K562 (cell line): Measurements from ENCODE around the gene FCRLA. TPM values are rescaled to one million over a fixed set of nuclear protein-coding genes. Genes with fewer than 3 reads are reported as not detected.

Experiments used
- ARHGAP35 ChIP-seq: fragments of 450-650 bp; IDR thresholded peaks from 2 replicates; pipeline ENCODE4 v1.6.1; 2018; ENCODE audit not compliant: partially characterized antibody
- BHLHE40 ChIP-seq: IDR thresholded peaks from 2 replicates; pipeline ENCODE4 v1.6.1; 2011; ENCODE audit warnings: low read length, improper control_type of control experiment
- BRD9 ChIP-seq: fragments of 450-650 bp; IDR thresholded peaks from 2 replicates; pipeline ENCODE4 v1.6.1; 2018; ENCODE audit warnings: low read depth; ENCODE audit not compliant: partially characterized antibody
- CREM ChIP-seq: IDR thresholded peaks from 2 replicates; pipeline ENCODE4 v1.6.1; 2014; ENCODE audit warnings: antibody characterized with exemption, low read depth
- E2F6 ChIP-seq, 2 experiments: IDR thresholded peaks; 2 replicates each; pipeline ENCODE4 v1.6.1; 2011; ENCODE audit warnings: borderline replicate concordance in 1 of 2, control low read depth in 1 of 2, low read depth in 1 of 2, low read length in 1 of 2, mild to moderate bottlenecking in 1 of 2, mixed read lengths in 1 of 2, moderate library complexity in 1 of 2; ENCODE audit not compliant: insufficient read depth in 1 of 2, insufficient read length in 1 of 2, poor library complexity in 1 of 2, severe bottlenecking in 1 of 2; ENCODE audit errors: extremely low read depth in 1 of 2
- ESRRA ChIP-seq: fragments of 450-650 bp; IDR thresholded peaks from 2 replicates; pipeline ENCODE4 v1.6.1; 2014; ENCODE audit warnings: low read depth, mild to moderate bottlenecking, moderate library complexity, borderline replicate concordance
- FOXK2 ChIP-seq, 2 experiments: fragments of 450-650 bp; IDR thresholded peaks in 1 of 2; conservative IDR thresholded peaks in 1 of 2; 2 replicates each; pipeline ENCODE4 v1.6.1; 2016; ENCODE audit warnings: low read depth in 2 of 2, mild to moderate bottlenecking in 1 of 2
- ILK ChIP-seq: fragments of 450-650 bp; IDR thresholded peaks from 2 replicates; pipeline ENCODE4 v1.6.1; 2016; ENCODE audit warnings: missing genetic modification characterization, low read depth, mild to moderate bottlenecking, missing compliant biosample characterization, moderate library complexity, borderline replicate concordance
- JUND ChIP-seq, 2 experiments: IDR thresholded peaks; 2 replicates in 1 of 2; 3 replicates in 1 of 2; pipeline ENCODE4 v1.6.1; 2011; ENCODE audit warnings: borderline replicate concordance in 2 of 2, low read depth in 2 of 2, low read length in 2 of 2, improper control_type of control experiment in 1 of 2, missing biosample characterization in 1 of 2, missing genetic modification characterization in 1 of 2, missing genetic modification reagents in 1 of 2
- LEF1 ChIP-seq: fragments of 450-650 bp; IDR thresholded peaks from 2 replicates; pipeline ENCODE4 v1.6.1; 2016; ENCODE audit warnings: mild to moderate bottlenecking
- MTA3 ChIP-seq: fragments of 450-650 bp; formaldehyde crosslinking; IDR thresholded peaks from 2 replicates; pipeline ENCODE4 v1.6.1; 2017; ENCODE audit warnings: mild to moderate bottlenecking, borderline replicate concordance
- NCOR1 ChIP-seq: fragments of 450-650 bp; IDR thresholded peaks from 2 replicates; pipeline ENCODE4 v1.6.1; 2016; ENCODE audit warnings: mild to moderate bottlenecking, moderate library complexity
- NR2C1 ChIP-seq, 2 experiments: fragments of 450-650 bp; IDR thresholded peaks; 2 replicates each; pipeline ENCODE4 v1.6.1; 2017; ENCODE audit warnings: mild to moderate bottlenecking in 2 of 2, antibody characterized with exemption in 1 of 2, inconsistent platforms in 1 of 2, missing compliant biosample characterization in 1 of 2, missing genetic modification characterization in 1 of 2
- SMAD4 ChIP-seq: fragments of 250-450 bp; sonication (Bioruptor Pico); conservative IDR thresholded peaks from 2 replicates; pipeline ENCODE4 v1.8.0; 2021; ENCODE audit warnings: inconsistent platforms, mild to moderate bottlenecking, moderate library complexity
- TOE1 ChIP-seq, 2 experiments: fragments of 450-650 bp in 1 of 2; sonication (generic) in 1 of 2; formaldehyde crosslinking in 1 of 2; IDR thresholded peaks; 2 replicates each; pipeline versions ENCODE4 v1.7.1 to v1.8.0; 2016 to 2022; ENCODE audit warnings: borderline replicate concordance in 2 of 2, mild to moderate bottlenecking in 2 of 2, antibody characterized with exemption in 1 of 2, inconsistent platforms in 1 of 2, low read depth in 1 of 2, missing genetic modification reagents in 1 of 2, moderate library complexity in 1 of 2
- USF1 ChIP-seq: sonication (generic); formaldehyde crosslinking; IDR thresholded peaks from 2 replicates; pipeline ENCODE4 v1.9.0; 2022; ENCODE audit warnings: mild to moderate bottlenecking, missing genetic modification reagents
- ZBTB12 ChIP-seq: fragments of 250-450 bp; sonication (Bioruptor Pico); IDR thresholded peaks from 2 replicates; pipeline ENCODE4 v1.4.0; 2020
- ZNF224 ChIP-seq: sonication (generic); formaldehyde crosslinking; IDR thresholded peaks from 2 replicates; pipeline ENCODE4 v1.8.0; 2022; ENCODE audit warnings: mild to moderate bottlenecking, missing genetic modification reagents
- ZNF311 ChIP-seq: fragments of 250-450 bp; sonication (Bioruptor Pico); IDR thresholded peaks from 2 replicates; pipeline ENCODE4 v1.4.0; 2020; ENCODE audit warnings: mild to moderate bottlenecking, moderate library complexity
- ZNF639 ChIP-seq, 2 experiments: fragments of 200-800 bp in 1 of 2; sonication (Bioruptor generic) in 1 of 2; sonication (generic) in 1 of 2; formaldehyde crosslinking in 1 of 2; IDR thresholded peaks in 1 of 2; conservative IDR thresholded peaks in 1 of 2; 2 replicates each; pipeline versions ENCODE4 v1.5.0 to v1.6.1; 2016 to 2020; ENCODE audit warnings: missing compliant biosample characterization in 1 of 2, missing genetic modification characterization in 1 of 2, missing genetic modification reagents in 1 of 2
- polyA plus RNA-seq, 8 experiments: library from polyadenylated mRNA; depleted of rRNA in 4 of 8; stranded (reverse) in 5 of 8; unstranded in 3 of 8; fragments of >200 nt; fragmentation: Nextera tagmentation in 2 of 8; fragmentation: Illumina TruSeq in 1 of 8; extraction: Ambion mirVana in 2 of 8; extraction: Trizol in 1 of 8; gene quantifications; 2 replicates each; pipeline versions ENCODE4 v1.2.1 to v1.2.3, GENCODE V29; 2011 to 2014; ENCODE audit warnings: inconsistent platforms in 1 of 8, missing spikeins in 1 of 8
- total RNA-seq, 7 experiments: library from RNA; depleted of rRNA in 6 of 7; stranded (reverse); fragments of >200 nt in 6 of 7; fragmentation: Illumina TruSeq in 2 of 7; extraction: Trizol in 2 of 7; gene quantifications; 2 replicates each; pipeline versions ENCODE4 v1.2.1 to v1.2.3, GENCODE V29; 2011 to 2021; ENCODE audit warnings: low replicate concordance in 1 of 7

The FCRLA gene
- total and polyA plus RNA-seq, 9 of the 15 experiments (the other 6 are each of a cell fraction or from before 2014, with no cell fraction given): 0.09 to 0.84 (median 0.44) TPM

GRCh38 chr1:161721738-161722343 is 14.8 kb downstream of the FCRLA start (continued):
- peak; percentile 70 for TF ChIP-seq NR2C1 (IDR thresholded peaks at IDR 0.05)
- peak; percentile 76 for TF ChIP-seq NR2C1 (tag; IDR thresholded peaks at IDR 0.05)
- TF ChIP-seq TOE1 (IDR thresholded peaks at IDR 0.05; ENCODE audit: borderline replicate concordance): peak; percentile 68
- no peak for TF ChIP-seq TOE1 (CRISPR knock-in tag; IDR thresholded peaks at IDR 0.05; ENCODE audit: borderline replicate concordance, low read depth)
- peak; percentile 77 for TF ChIP-seq MTA3
- TF ChIP-seq LEF1: peak; percentile 78
- peak; percentile 66 for TF ChIP-seq NCOR1
- TF ChIP-seq BHLHE40: peak; percentile 75
- peak in 1 of 2 experiments; percentile 36; a peak in 1 of 4 replicates for TF ChIP-seq FOXK2 (conservative IDR thresholded peaks at IDR 0.05 in 1 of 2, IDR thresholded peaks at IDR 0.05 in 1 of 2; ENCODE audit: low read depth in 2 of 2)
- no peak for TF ChIP-seq ILK
- peak; percentile 55; the same call in 1 of the 2 replicates for TF ChIP-seq ESRRA
- TF ChIP-seq JUND (IDR thresholded peaks at IDR 0.05; ENCODE audit: borderline replicate concordance, low read depth, low read length): peak; percentile 97
- TF ChIP-seq JUND (tag; IDR thresholded peaks at IDR 0.05; ENCODE audit: borderline replicate concordance, low read depth, low read length): peak; percentile 98
- 0 out of 2 replicates have a peak, but pooled peaks have one; percentile 46 for TF ChIP-seq ZNF311 (CRISPR knock-in tag)
- TF ChIP-seq E2F6 (IDR thresholded peaks at IDR 0.05; ENCODE audit: borderline replicate concordance in 1 of 2, extremely low read depth in 1 of 2, insufficient read depth in 1 of 2, insufficient read length in 1 of 2, low read depth in 1 of 2, low read length in 1 of 2, poor library complexity in 1 of 2, severe bottlenecking in 1 of 2): no peak
- TF ChIP-seq ZBTB12 (CRISPR knock-in tag): peak; percentile 37; the same call in 1 of the 2 replicates
- peak; percentile 70 for TF ChIP-seq CREM
- TF ChIP-seq ZNF639 (CRISPR knock-in tag; conservative IDR thresholded peaks at IDR 0.05 in 1 of 2, IDR thresholded peaks at IDR 0.05 in 1 of 2): peak in 1 of 2 experiments; percentile 67; a peak in 2 of 4 replicates
- TF ChIP-seq SMAD4: peak; percentile 55; the same call in 1 of the 2 replicates
- TF ChIP-seq BRD9: peak; percentile 61
- no peak for TF ChIP-seq ZNF224 (CRISPR knock-in tag)
- TF ChIP-seq USF1 (CRISPR knock-in tag): no peak
- no peak for TF ChIP-seq ARHGAP35
